Endothelial cell of umbilical vein (primary cell): Measurements from ENCODE around the gene CARD9. TPM values are rescaled to one million over a fixed set of nuclear protein-coding genes. Genes with fewer than 3 reads are reported as not detected.
"Not testable (repeated sequence)": the region's sequence is repeated elsewhere in the genome, so short reads cannot be mapped to it uniquely, and the experiment has no call there.

Source experiments
- BruUV-seq: library from RNA; stranded (reverse); fragments of 400-500 nt; replicated peaks from 2 replicates; lab custom pipeline; 2021; lab: Mats Ljungman, UMichigan
- CTCF ChIA-PET: fragments of 300-600, 350-600 bp; sonication (Branson Sonifier 250); formaldehyde crosslinking; loops from one replicate; lab custom pipeline; 2021; ENCODE audit warnings: antibody characterized with exemption, inconsistent platforms; lab: Charles Lee
- POLR2A ChIA-PET: fragments of 300-600, 350-600 bp; sonication (Branson Sonifier 250); formaldehyde crosslinking; loops from one replicate; lab custom pipeline; 2021; ENCODE audit warnings: antibody characterized with exemption, inconsistent platforms; lab: Charles Lee
- DNase-seq: peaks from one replicate; pipeline ENCODE4 v3.0.0-alpha.2; 2011; ENCODE audit warnings: low read depth, low spot score
- FAIRE-seq: peaks from 2 replicates; lab custom pipeline; 2011; peaks lifted over from hg19 to GRCh38; lab: Jason Lieb, UNC
- H2AFZ ChIP-seq: 2 replicates; pipeline ENCODE4 v1.6.0; 2012; ENCODE audit warnings: low read depth, low read length, control low read depth, inconsistent platforms
- H3K27ac ChIP-seq: 2 replicates; pipeline ENCODE4 v1.5.1; 2011; ENCODE audit warnings: low read depth, mild to moderate bottlenecking, control low read depth, low read length, moderate library complexity; ENCODE audit not compliant: insufficient read depth
- H3K27me3 ChIP-seq, 2 experiments: 2 replicates each; pipeline versions ENCODE4 v1.6.0 to v1.6.1; 2011; ENCODE audit warnings: low read length in 2 of 2, mixed read lengths in 1 of 2; ENCODE audit not compliant: control insufficient read depth in 2 of 2, insufficient read depth in 2 of 2
- H3K36me3 ChIP-seq, 2 experiments: 2 replicates in 1 of 2; 3 replicates in 1 of 2; pipeline ENCODE4 v1.5.1; 2011; ENCODE audit warnings: low read length in 2 of 2, mild to moderate bottlenecking in 1 of 2, moderate library complexity in 1 of 2; ENCODE audit not compliant: control insufficient read depth in 2 of 2, insufficient read depth in 2 of 2; ENCODE audit errors: extremely low read depth in 1 of 2
- H3K4me1 ChIP-seq: 3 replicates; pipeline ENCODE4 v1.5.1; 2011; ENCODE audit warnings: mild to moderate bottlenecking, low read length; ENCODE audit not compliant: control insufficient read depth, insufficient read depth; ENCODE audit errors: extremely low read depth
- H3K4me2 ChIP-seq: 2 replicates; pipeline ENCODE4 v1.6.1; 2011; ENCODE audit warnings: low read length, control low read depth, mixed read lengths; ENCODE audit not compliant: insufficient read depth
- H3K4me3 ChIP-seq, 3 experiments: fragments of 200-600 bp in 1 of 3; sonication (generic), shearing (Covaris generic) in 1 of 3; replicated peaks in 1 of 3; 2 replicates each; pipeline ENCODE4 v1.5.1; 2011 to 2016; ENCODE audit warnings: control low read depth in 3 of 3, low read length in 3 of 3, mild to moderate bottlenecking in 2 of 3, inconsistent platforms in 1 of 3, low read depth in 1 of 3, moderate library complexity in 1 of 3; ENCODE audit not compliant: insufficient read depth in 1 of 3
- H3K79me2 ChIP-seq: 2 replicates; pipeline ENCODE4 v1.6.0; 2012; ENCODE audit warnings: low read length, inconsistent platforms; ENCODE audit not compliant: control insufficient read depth, insufficient read depth
- H3K9ac ChIP-seq: replicated peaks from 2 replicates; pipeline ENCODE3; 2011; ENCODE audit warnings: low read length, control low read depth; ENCODE audit not compliant: insufficient read depth; ENCODE audit errors: extremely low read depth
- H3K9me1 ChIP-seq: replicated peaks from 3 replicates; pipeline ENCODE4 v1.6.0; 2011; ENCODE audit warnings: mild to moderate bottlenecking, low read length; ENCODE audit not compliant: control insufficient read depth, insufficient read depth; ENCODE audit errors: extremely low read depth
- H3K9me3 ChIP-seq: replicated peaks from 2 replicates; pipeline ENCODE4 v1.5.1; 2012; ENCODE audit warnings: low read length, inconsistent platforms; ENCODE audit not compliant: control insufficient read depth, insufficient read depth
- H4K20me1 ChIP-seq: replicated peaks from 2 replicates; pipeline ENCODE3; 2011; ENCODE audit warnings: mild to moderate bottlenecking, low read length; ENCODE audit not compliant: control insufficient read depth, insufficient read depth; ENCODE audit errors: extremely low read depth
- EZH2 ChIP-seq: IDR thresholded peaks from 2 replicates; pipeline ENCODE4 v1.6.1; 2012; ENCODE audit warnings: borderline replicate concordance, low read depth, mild to moderate bottlenecking, moderate library complexity, low read length, inconsistent platforms; ENCODE audit not compliant: severe bottlenecking
- FOS ChIP-seq: IDR thresholded peaks from 2 replicates; pipeline ENCODE4 v1.6.1; 2011; ENCODE audit warnings: mild to moderate bottlenecking, low read length, moderate library complexity, borderline replicate concordance; ENCODE audit not compliant: insufficient read depth
- MYC ChIP-seq: IDR thresholded peaks from one replicate; pipeline ENCODE4 v1.6.1; 2011; ENCODE audit warnings: mild to moderate bottlenecking, low read depth, low read length
- POLR2A ChIP-seq: IDR thresholded peaks from 2 replicates; pipeline ENCODE4 v1.6.1; 2012; ENCODE audit warnings: low read depth, mild to moderate bottlenecking, control low read depth, low read length
- dilution Hi-C: fragments of 300-500 bp; cut with MboI; formaldehyde crosslinking; loops from one replicate; pipeline ENCODE4 v1.15.0; 2019; ENCODE audit warnings: low sequenced_read_pairs; ENCODE audit not compliant: extremely low pct_ligation_motif_present
- intact Hi-C: fragments of 100-400 bp; cut with micrococcal nuclease; formaldehyde crosslinking; loops from one replicate; pipeline ENCODE4 v1.10.0; 2022
- polyA plus RNA-seq, 4 experiments: library from polyadenylated mRNA; depleted of rRNA in 3 of 4; stranded (reverse) in 3 of 4; unstranded in 1 of 4; fragments of >200 nt; gene quantifications; 2 replicates each; pipeline versions ENCODE4 v1.2.1 to v1.2.3, GENCODE V29; 2011 to 2012; ENCODE audit warnings: missing spikeins in 1 of 4
- total RNA-seq: library from RNA; stranded (reverse); gene quantifications from 2 replicates; pipeline ENCODE4 v1.2.3, GENCODE V29; 2021
- TF ChIP-seq, protein P1 (sequence below), 2 donors: IDR thresholded peaks; 1 replicate in 1 of 2; 2 replicates in 1 of 2; pipeline ENCODE4 v1.5.1; 2011; ENCODE audit warnings: low read length in 2 of 2, mild to moderate bottlenecking in 2 of 2, moderate library complexity in 2 of 2, control low read depth in 1 of 2, inconsistent platforms in 1 of 2, low read depth in 1 of 2; ENCODE audit not compliant: insufficient read depth in 1 of 2; ENCODE audit errors: extremely low read depth in 1 of 2

The CARD9 gene
- total and polyA plus RNA-seq, 2 donors (not counting 3 experiments of a cell fraction or from before 2014, with no cell fraction given): 0.22 to 0.71 TPM

DNA sequence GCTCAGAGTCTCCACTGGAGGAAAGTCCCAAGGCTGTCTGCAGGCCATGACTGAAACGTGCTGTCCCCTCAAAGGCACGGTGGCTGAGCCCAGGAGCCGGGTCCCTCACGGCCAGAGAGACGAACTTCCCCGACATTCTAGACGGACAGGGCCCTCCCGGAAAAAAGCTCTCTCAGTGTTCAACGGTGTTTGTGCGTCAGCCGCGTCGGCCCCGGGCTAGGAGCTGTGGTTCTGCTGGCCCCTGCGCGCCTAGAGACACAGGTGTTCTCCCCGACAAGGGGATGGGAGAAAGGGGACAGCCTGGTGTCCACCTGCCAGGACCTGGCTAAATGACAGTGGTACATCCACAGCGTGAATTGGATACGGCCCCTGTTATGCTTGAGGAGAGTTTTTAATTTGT lies 51.9 kb downstream of the CARD9 start:
- Histone ChIP-seq H3K4me3 (no peak overlapping the region), H3K27me3 (no peaks in the 10 kb centered on the region), H3K4me1 (peaks cover 7% of the 10 kb centered on the region), H3K9me3 (no peaks in the 10 kb centered on the region), H3K36me3 (no peaks in the 10 kb centered on the region), H3K27ac (no peak overlapping the region), H3K9ac (no peak overlapping the region), H2AFZ (no peak overlapping the region), H3K4me2 (no peak overlapping the region), H3K9me1 (no peaks in the 10 kb centered on the region), H3K79me2 (no peaks in the 10 kb centered on the region), H4K20me1 (no peaks in the 10 kb centered on the region)
- FAIRE-seq (no peak), DNase-seq (no peak)
- BruUV-seq: no TSS peak
- CTCF ChIA-PET: no interaction called here
- dilution Hi-C loops: no loop called here
- TF ChIP-seq, protein P1, sequence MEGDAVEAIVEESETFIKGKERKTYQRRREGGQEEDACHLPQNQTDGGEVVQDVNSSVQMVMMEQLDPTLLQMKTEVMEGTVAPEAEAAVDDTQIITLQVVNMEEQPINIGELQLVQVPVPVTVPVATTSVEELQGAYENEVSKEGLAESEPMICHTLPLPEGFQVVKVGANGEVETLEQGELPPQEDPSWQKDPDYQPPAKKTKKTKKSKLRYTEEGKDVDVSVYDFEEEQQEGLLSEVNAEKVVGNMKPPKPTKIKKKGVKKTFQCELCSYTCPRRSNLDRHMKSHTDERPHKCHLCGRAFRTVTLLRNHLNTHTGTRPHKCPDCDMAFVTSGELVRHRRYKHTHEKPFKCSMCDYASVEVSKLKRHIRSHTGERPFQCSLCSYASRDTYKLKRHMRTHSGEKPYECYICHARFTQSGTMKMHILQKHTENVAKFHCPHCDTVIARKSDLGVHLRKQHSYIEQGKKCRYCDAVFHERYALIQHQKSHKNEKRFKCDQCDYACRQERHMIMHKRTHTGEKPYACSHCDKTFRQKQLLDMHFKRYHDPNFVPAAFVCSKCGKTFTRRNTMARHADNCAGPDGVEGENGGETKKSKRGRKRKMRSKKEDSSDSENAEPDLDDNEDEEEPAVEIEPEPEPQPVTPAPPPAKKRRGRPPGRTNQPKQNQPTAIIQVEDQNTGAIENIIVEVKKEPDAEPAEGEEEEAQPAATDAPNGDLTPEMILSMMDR (IDR thresholded peaks at IDR 0.05; ENCODE audit: extremely low read depth in 1 of 2, insufficient read depth in 1 of 2, low read depth in 1 of 2, low read length in 2 of 2): no peak
- TF ChIP-seq POLR2A: no peak
- no peak for TF ChIP-seq MYC
- no peak for TF ChIP-seq EZH2
- no peak for TF ChIP-seq FOS
- POLR2A ChIA-PET: no interaction called here
- intact Hi-C loops: no loop called here

- FAIRE-seq, POLR2A ChIA-PET, H3K4me3 ChIP-seq, H3K9me1 ChIP-seq, H3K4me1 ChIP-seq, CTCF ChIA-PET, BruUV-seq, H3K4me2 ChIP-seq, H3K79me2 ChIP-seq, H3K27ac ChIP-seq, H4K20me1 ChIP-seq, dilution Hi-C loops, DNase-seq, H3K9ac ChIP-seq, H3K27me3 ChIP-seq, intact Hi-C loops, H2AFZ ChIP-seq, H3K36me3 ChIP-seq, H3K9me3 ChIP-seq: not testable (repeated sequence)
These were observed 52.5 kb downstream of the CARD9 start for GRCh38 chr9:136320972-136321371.

- DNase-seq, H3K4me1 ChIP-seq, H2AFZ ChIP-seq, FAIRE-seq, H3K9me1 ChIP-seq, H3K79me2 ChIP-seq, BruUV-seq, CTCF ChIA-PET, H3K9me3 ChIP-seq, H3K36me3 ChIP-seq, POLR2A ChIA-PET, dilution Hi-C loops, H3K27ac ChIP-seq, H4K20me1 ChIP-seq, H3K9ac ChIP-seq, intact Hi-C loops, H3K4me3 ChIP-seq, H3K4me2 ChIP-seq, H3K27me3 ChIP-seq: not testable (repeated sequence)
These were observed 53.5 kb downstream of the CARD9 start for GRCh38 chr9:136319955-136320354.
